Vagina (tissue), 2 donors: Measurements from ENCODE around the gene DCUN1D3.

Experiments used
- CTCF ChIP-seq, 3 experiments: fragments of 450-650 bp in 2 of 3; fragments of 200-600 bp in 1 of 3; sonication (generic) in 1 of 3; IDR thresholded peaks; one replicate each; pipeline ENCODE4 v1.5.1; 2017 to 2019; ENCODE audit warnings: antibody characterized with exemption in 3 of 3, mild to moderate bottlenecking in 2 of 3, moderate library complexity in 2 of 3
- POLR2A ChIP-seq, 2 donors: fragments of 450-650 bp; IDR thresholded peaks; one replicate each; pipeline ENCODE4 v1.6.1; 2017; ENCODE audit warnings: antibody characterized with exemption in 2 of 2, mild to moderate bottlenecking in 2 of 2, moderate library complexity in 2 of 2

- TF ChIP-seq CTCF (IDR thresholded peaks at IDR 0.05) (no peak), POLR2A (IDR thresholded peaks at IDR 0.05) (no peak)
These were observed 42.9 kb downstream of the DCUN1D3 start for GRCh38 chr16:20857281-20857680.
